Endodermal cell (in vitro differentiated cells): ENCODE data around the gene NBEAL1. TPM values are rescaled to one million over a fixed set of nuclear protein-coding genes. Genes with fewer than 3 reads are reported as not detected.
"Not testable (repeated sequence)": the region's sequence is repeated elsewhere in the genome, so short reads cannot be mapped to it uniquely, and the experiment has no call there.

Experiments
- DNase-seq: peaks from one replicate; pipeline ENCODE4 v3.0.0-alpha.2; 2017
- H3K27ac ChIP-seq: 2 replicates; pipeline ENCODE4 v1.5.1; 2013; ENCODE audit warnings: mild to moderate bottlenecking, low read depth, low read length, moderate library complexity
- H3K27me3 ChIP-seq: 2 replicates; pipeline ENCODE4 v1.6.1; 2013; ENCODE audit warnings: mild to moderate bottlenecking, low read length, moderate library complexity; ENCODE audit not compliant: insufficient read depth, control insufficient read depth, poor library complexity, severe bottlenecking
- H3K36me3 ChIP-seq: 2 replicates; pipeline ENCODE4 v1.7.0; 2013; ENCODE audit warnings: mild to moderate bottlenecking, low read length, moderate library complexity; ENCODE audit not compliant: control insufficient read depth, insufficient read depth
- H3K4me1 ChIP-seq: one replicate; pipeline ENCODE4 v1.7.0; 2013; ENCODE audit warnings: low read length; ENCODE audit not compliant: control insufficient read depth, insufficient read depth
- H3K4me3 ChIP-seq: 2 replicates; pipeline ENCODE4 v1.5.1; 2013; ENCODE audit warnings: mild to moderate bottlenecking, low read length, moderate library complexity
- H3K9ac ChIP-seq: 2 replicates; pipeline ENCODE4 v1.6.1; 2013; ENCODE audit warnings: mild to moderate bottlenecking, low read length, moderate library complexity; ENCODE audit not compliant: poor library complexity, severe bottlenecking; ENCODE audit errors: extremely low read depth
- H3K9me3 ChIP-seq: 2 replicates; pipeline ENCODE4 v1.6.1; 2013; ENCODE audit warnings: mild to moderate bottlenecking, low read length, moderate library complexity; ENCODE audit not compliant: control insufficient read depth
- H3K27ac Mint-ChIP-seq: 2 replicates; pipeline ENCODE4 v1.8.0; 2020; ENCODE audit warnings: mixed read lengths
- H3K27me3 Mint-ChIP-seq: 2 replicates; pipeline ENCODE4 v1.8.0; 2021; ENCODE audit warnings: mild to moderate bottlenecking, mixed read lengths; ENCODE audit not compliant: insufficient read depth
- H3K36me3 Mint-ChIP-seq: 2 replicates; pipeline ENCODE4 v1.8.0; 2020; ENCODE audit warnings: low read depth, mixed read lengths
- H3K4me1 Mint-ChIP-seq: 2 replicates; pipeline ENCODE4 v1.8.0; 2020; ENCODE audit warnings: mixed read lengths
- H3K4me3 Mint-ChIP-seq: 2 replicates; pipeline ENCODE4 v1.8.0; 2020; ENCODE audit warnings: mild to moderate bottlenecking, moderate library complexity, mixed read lengths
- H3K9me3 Mint-ChIP-seq: 2 replicates; pipeline ENCODE4 v1.8.0; 2020; ENCODE audit warnings: mild to moderate bottlenecking, mixed read lengths
- CTCF ChIP-seq: fragments of 200-600 bp; sonication (generic); conservative IDR thresholded peaks from 2 replicates; pipeline ENCODE4 v1.5.0; 2021; ENCODE audit warnings: antibody characterized with exemption, mild to moderate bottlenecking
- WGBS, 2 experiments: methylation state at CpG; one replicate each; pipeline versions ENCODE4 v1.1.5 to v1.1.7; 2013; ENCODE audit warnings: missing lambda C conversion rate in 2 of 2, mixed read lengths in 1 of 2; ENCODE audit not compliant: insufficient coverage in 1 of 2, insufficient read length in 1 of 2; 5-methylcytosine and 5-hydroxymethylcytosine counted together
- total RNA-seq, 2 donors: library from RNA; stranded (reverse); fragmentation: NEBNext Ultra II Directional in 1 of 2; extraction: Animal tissue kit (Norgen Biotek cat#: 25700) in 1 of 2; gene quantifications; 2 replicates in 1 of 2; 3 replicates in 1 of 2; pipeline ENCODE4 v1.2.1, GENCODE V29; 2021

NBEAL1 gene
- total RNA-seq, 2 donors from 2014 or later, result 18.2 to 20.1 TPM

GRCh38 chr2:203177361-203177760 lies 162.7 kb downstream of the NBEAL1 start:
- Mint-ChIP-seq H3K9me3 (no peaks in the 10 kb centered on the region), H3K4me1 (no peaks in the 10 kb centered on the region), H3K36me3 (peaks cover 49% of the 10 kb centered on the region), H3K27me3 (no peaks in the 10 kb centered on the region), H3K4me3 (no peak overlapping the region), H3K27ac (no peak overlapping the region)
- no peak for TF ChIP-seq CTCF
- no peaks in the 10 kb centered on the region for H3K27me3 ChIP-seq
- no peak overlapping the region for H3K27ac ChIP-seq
- no peak overlapping the region for H3K4me3 ChIP-seq
- H3K9me3 ChIP-seq, result no peaks in the 10 kb centered on the region
- H3K4me1 ChIP-seq, result no peaks in the 10 kb centered on the region
- no peak overlapping the region for H3K9ac ChIP-seq
- DNase-seq, result no peak
- peaks cover 67% of the 10 kb centered on the region for H3K36me3 ChIP-seq

- Mint-ChIP-seq H3K27ac (no peak overlapping the region), H3K36me3 (peaks cover 38% of the 10 kb centered on the region), H3K9me3 (no peaks in the 10 kb centered on the region), H3K4me3 (no peak overlapping the region), H3K27me3 (no peaks in the 10 kb centered on the region), H3K4me1 (peaks cover 5% of the 10 kb centered on the region)
- no peak for DNase-seq
- WGBS, 2 experiments, result 87 to 100% methylated on average over 1 of the region's 1 CpG
- H3K36me3 ChIP-seq, result peaks cover 38% of the 10 kb centered on the region
- H3K9ac ChIP-seq, result no peak overlapping the region
- no peaks in the 10 kb centered on the region for H3K9me3 ChIP-seq
- H3K27me3 ChIP-seq, result no peaks in the 10 kb centered on the region
- no peak overlapping the region for H3K4me3 ChIP-seq
- no peak for TF ChIP-seq CTCF
- no peaks in the 10 kb centered on the region for H3K4me1 ChIP-seq
- H3K27ac ChIP-seq, result no peak overlapping the region
These were observed 171.2 kb downstream of the NBEAL1 start for GRCh38 chr2:203185864-203186263.

- 93% methylated on average over 6 of the region's 17 CpGs; no CpG with 5 or more reads in 1 of the 2 experiments for WGBS, 2 experiments
- H3K27ac ChIP-seq, H3K9me3 ChIP-seq, H3K27ac Mint-ChIP-seq, H3K4me3 Mint-ChIP-seq, H3K9ac ChIP-seq, H3K9me3 Mint-ChIP-seq, H3K4me1 Mint-ChIP-seq, H3K27me3 ChIP-seq, DNase-seq, H3K27me3 Mint-ChIP-seq, H3K4me3 ChIP-seq, H3K4me1 ChIP-seq: not testable (repeated sequence)
- H3K36me3 Mint-ChIP-seq, result peaks cover 37% of the 10 kb centered on the region
- peaks cover 35% of the 10 kb centered on the region for H3K36me3 ChIP-seq
These were observed 175.9 kb downstream of the NBEAL1 start for GRCh38 chr2:203190547-203190946.

GRCh38 chr2:203191026-203191425 lies 176.4 kb downstream of the NBEAL1 start:
- H3K4me1 ChIP-seq, H3K9ac ChIP-seq, DNase-seq, H3K27me3 Mint-ChIP-seq, H3K9me3 ChIP-seq, H3K9me3 Mint-ChIP-seq, H3K4me3 ChIP-seq, H3K27me3 ChIP-seq, H3K4me1 Mint-ChIP-seq, H3K27ac Mint-ChIP-seq, H3K4me3 Mint-ChIP-seq, H3K27ac ChIP-seq: not testable (repeated sequence)
- peaks cover 40% of the 10 kb centered on the region for H3K36me3 ChIP-seq
- 94% methylated on average over 6 of the region's 6 CpGs; no CpG with 5 or more reads in 1 of the 2 experiments for WGBS, 2 experiments
- peaks cover 32% of the 10 kb centered on the region for H3K36me3 Mint-ChIP-seq
